Osteoblast (primary cell): ENCODE measurements around the gene NAV2. TPM values are rescaled to one million over a fixed set of nuclear protein-coding genes. Genes with fewer than 3 reads are reported as not detected.
"Not testable (repeated sequence)": the region's sequence is repeated elsewhere in the genome, so short reads cannot be mapped to it uniquely, and the experiment has no call there.

Experiments used
- DNase-seq: peaks from one replicate; pipeline ENCODE4 v3.0.0; 2011; ENCODE audit warnings: low spot score, mixed read lengths; ENCODE audit not compliant: insufficient read length; ENCODE audit errors: missing footprints
- H2AFZ ChIP-seq: 2 replicates; pipeline ENCODE4 v1.6.0; 2011; ENCODE audit warnings: mild to moderate bottlenecking, low read length
- H3K27ac ChIP-seq: 2 replicates; pipeline ENCODE4 v1.5.1; 2011; ENCODE audit warnings: mild to moderate bottlenecking, low read depth, low read length, moderate library complexity
- H3K27me3 ChIP-seq: 2 replicates; pipeline ENCODE4 v1.6.0; 2012; ENCODE audit warnings: mild to moderate bottlenecking, control low read depth, inconsistent platforms, low read length, moderate library complexity; ENCODE audit not compliant: insufficient read depth
- H3K36me3 ChIP-seq: 2 replicates; pipeline ENCODE4 v1.5.1; 2011; ENCODE audit warnings: mild to moderate bottlenecking, low read length, control low read depth, moderate library complexity; ENCODE audit not compliant: insufficient read depth
- H3K4me1 ChIP-seq: 2 replicates; pipeline ENCODE4 v1.5.1; 2011; ENCODE audit warnings: mild to moderate bottlenecking, low read length, control low read depth, moderate library complexity; ENCODE audit not compliant: insufficient read depth
- H3K4me2 ChIP-seq: 2 replicates; pipeline ENCODE4 v1.6.0; 2011; ENCODE audit warnings: mild to moderate bottlenecking, low read length; ENCODE audit not compliant: insufficient read depth
- H3K4me3 ChIP-seq: fragments of 200-600 bp; sonication (generic); 3 replicates; pipeline ENCODE4 v1.5.1; 2012; ENCODE audit warnings: mild to moderate bottlenecking, low read length, inconsistent platforms; ENCODE audit not compliant: insufficient read depth
- H3K79me2 ChIP-seq: 2 replicates; pipeline ENCODE4 v1.6.0; 2012; ENCODE audit warnings: mild to moderate bottlenecking, low read length, control low read depth, inconsistent platforms; ENCODE audit not compliant: insufficient read depth
- H3K9me3 ChIP-seq: 2 replicates; pipeline ENCODE4 v1.5.1; 2011; ENCODE audit warnings: low read depth, low read length, control low read depth
- H4K20me1 ChIP-seq: 2 replicates; pipeline ENCODE4 v1.6.0; 2012; ENCODE audit warnings: mild to moderate bottlenecking, low read length, control low read depth; ENCODE audit not compliant: insufficient read depth
- CTCF ChIP-seq: IDR thresholded peaks from 2 replicates; pipeline ENCODE4 v1.5.1; 2011; ENCODE audit warnings: mild to moderate bottlenecking, low read depth, low read length, moderate library complexity; ENCODE audit errors: extremely low read depth
- total RNA-seq: library from RNA; depleted of rRNA; stranded (reverse); fragments of >200 nt; gene quantifications from 2 replicates; pipeline ENCODE4 v1.2.3, GENCODE V29; 2012

The NAV2 gene
- total RNA-seq, 1 donor = 8.7 TPM

GRCh38 chr11:19894404-19894803, 181.8 kb downstream of the NAV2 start:
- DNase-seq = no peak
- Histone ChIP-seq H3K79me2 (peaks cover 7% of the 10 kb centered on the region), H3K4me2 (no peak overlapping the region), H3K27ac (no peak overlapping the region), H3K9me3 (no peaks in the 10 kb centered on the region), H4K20me1 (no peaks in the 10 kb centered on the region), H2AFZ (no peak overlapping the region), H3K27me3 (no peaks in the 10 kb centered on the region), H3K4me3 (no peak overlapping the region), H3K4me1 (peaks cover 26% of the 10 kb centered on the region), H3K36me3 (peaks cover 19% of the 10 kb centered on the region)
- no peak for TF ChIP-seq CTCF

GRCh38 chr11:19895037-19895436, 182.4 kb downstream of the NAV2 start:
- DNase-seq, H3K79me2 ChIP-seq, H4K20me1 ChIP-seq, H3K4me3 ChIP-seq, H3K27ac ChIP-seq, H3K4me2 ChIP-seq, H3K9me3 ChIP-seq, H2AFZ ChIP-seq, H3K27me3 ChIP-seq: not testable (repeated sequence)
- peaks cover 20% of the 10 kb centered on the region for H3K4me1 ChIP-seq
- peaks cover 19% of the 10 kb centered on the region for H3K36me3 ChIP-seq

- no peaks in the 10 kb centered on the region for H3K9me3 ChIP-seq
- no peak overlapping the region for H3K4me3 ChIP-seq
- no peak overlapping the region for H3K4me2 ChIP-seq
- H3K4me1 ChIP-seq = peaks cover 15% of the 10 kb centered on the region
- H3K27me3 ChIP-seq = no peaks in the 10 kb centered on the region
- no peaks in the 10 kb centered on the region for H4K20me1 ChIP-seq
- no peak overlapping the region for H3K27ac ChIP-seq
- H2AFZ ChIP-seq = no peak overlapping the region
- peaks cover 19% of the 10 kb centered on the region for H3K36me3 ChIP-seq
- no peak for DNase-seq
- peaks cover 9% of the 10 kb centered on the region for H3K79me2 ChIP-seq
- TF ChIP-seq CTCF = no peak
Measured at GRCh38 chr11:19895776-19896175, 183.1 kb downstream of the NAV2 start.

GRCh38 chr11:19903620-19904069, 191.0 kb downstream of the NAV2 start:
- Histone ChIP-seq H3K9me3 (no peaks in the 10 kb centered on the region), H4K20me1 (no peaks in the 10 kb centered on the region), H2AFZ (no peak overlapping the region), H3K79me2 (peaks cover 27% of the 10 kb centered on the region), H3K27me3 (no peaks in the 10 kb centered on the region), H3K4me1 (peaks cover 19% of the 10 kb centered on the region), H3K4me3 (no peak overlapping the region), H3K27ac (peak overlapping the region; percentile 15), H3K4me2 (no peak overlapping the region), H3K36me3 (peaks cover 10% of the 10 kb centered on the region)
- DNase-seq = peak; percentile 75
- TF ChIP-seq CTCF = peak; percentile 92
